Gastroesophageal sphincter (tissue), 3 donors: ENCODE data around the gene HIVEP3.

Source experiments
- POLR2A ChIP-seq, 2 donors: fragments of 450-650 bp; IDR thresholded peaks; one replicate each; pipeline ENCODE4 v1.6.1; 2017; ENCODE audit warnings: antibody characterized with exemption in 2 of 2, mild to moderate bottlenecking in 2 of 2, moderate library complexity in 1 of 2
- POLR2AphosphoS5 ChIP-seq: sonication (generic); formaldehyde crosslinking; IDR thresholded peaks from one replicate; pipeline ENCODE4 v1.6.1; 2017; ENCODE audit warnings: antibody characterized with exemption
- TF ChIP-seq, protein P1 (sequence below), 4 experiments: fragments of 200-600 bp in 2 of 4; fragments of 450-650 bp in 2 of 4; sonication (generic) in 1 of 4; IDR thresholded peaks; one replicate each; pipeline ENCODE4 v1.5.1; 2017 to 2019; ENCODE audit warnings: antibody characterized with exemption in 4 of 4, mild to moderate bottlenecking in 2 of 4, moderate library complexity in 2 of 4

DNA sequence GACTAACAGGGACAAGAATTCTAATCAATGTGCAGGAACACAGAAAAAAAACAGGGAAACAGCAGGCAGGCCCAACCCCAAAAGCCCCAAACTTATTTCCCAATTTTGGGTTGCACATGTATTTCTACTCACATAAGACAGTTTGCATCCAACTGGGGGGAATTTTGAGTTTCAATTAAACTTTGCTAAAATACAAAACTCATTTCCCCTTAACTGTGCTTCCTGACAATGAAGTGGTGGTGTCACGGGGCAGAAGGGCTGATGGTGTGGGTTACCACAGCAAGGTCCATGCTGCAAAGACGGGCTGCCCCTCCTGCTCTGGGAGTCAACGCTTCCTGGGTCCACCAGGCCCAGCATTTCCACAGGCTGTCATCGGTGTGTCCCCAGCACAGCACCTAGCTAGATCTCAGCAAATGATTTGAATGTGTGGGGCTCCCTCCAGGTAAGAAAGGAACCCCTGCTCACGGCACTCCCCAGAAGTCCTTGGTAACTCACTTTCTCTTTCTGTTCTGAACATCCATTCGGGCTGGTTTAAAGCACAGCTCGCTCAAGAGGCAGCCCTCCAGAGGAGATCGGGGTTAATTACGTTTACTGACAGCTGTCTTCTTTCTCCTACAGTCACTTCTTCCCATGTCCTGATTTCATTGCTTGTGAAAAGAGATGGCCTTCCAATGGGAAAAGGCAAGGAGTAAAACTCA lies 27.4 kb downstream of the HIVEP3 start:
- no peak for TF ChIP-seq POLR2AphosphoS5
- TF ChIP-seq POLR2A (IDR thresholded peaks at IDR 0.05) = no peak
- TF ChIP-seq, protein P1, sequence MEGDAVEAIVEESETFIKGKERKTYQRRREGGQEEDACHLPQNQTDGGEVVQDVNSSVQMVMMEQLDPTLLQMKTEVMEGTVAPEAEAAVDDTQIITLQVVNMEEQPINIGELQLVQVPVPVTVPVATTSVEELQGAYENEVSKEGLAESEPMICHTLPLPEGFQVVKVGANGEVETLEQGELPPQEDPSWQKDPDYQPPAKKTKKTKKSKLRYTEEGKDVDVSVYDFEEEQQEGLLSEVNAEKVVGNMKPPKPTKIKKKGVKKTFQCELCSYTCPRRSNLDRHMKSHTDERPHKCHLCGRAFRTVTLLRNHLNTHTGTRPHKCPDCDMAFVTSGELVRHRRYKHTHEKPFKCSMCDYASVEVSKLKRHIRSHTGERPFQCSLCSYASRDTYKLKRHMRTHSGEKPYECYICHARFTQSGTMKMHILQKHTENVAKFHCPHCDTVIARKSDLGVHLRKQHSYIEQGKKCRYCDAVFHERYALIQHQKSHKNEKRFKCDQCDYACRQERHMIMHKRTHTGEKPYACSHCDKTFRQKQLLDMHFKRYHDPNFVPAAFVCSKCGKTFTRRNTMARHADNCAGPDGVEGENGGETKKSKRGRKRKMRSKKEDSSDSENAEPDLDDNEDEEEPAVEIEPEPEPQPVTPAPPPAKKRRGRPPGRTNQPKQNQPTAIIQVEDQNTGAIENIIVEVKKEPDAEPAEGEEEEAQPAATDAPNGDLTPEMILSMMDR (IDR thresholded peaks at IDR 0.05) = no peak
